ENCODE results near the gene PPP1R13L.

DNA sequence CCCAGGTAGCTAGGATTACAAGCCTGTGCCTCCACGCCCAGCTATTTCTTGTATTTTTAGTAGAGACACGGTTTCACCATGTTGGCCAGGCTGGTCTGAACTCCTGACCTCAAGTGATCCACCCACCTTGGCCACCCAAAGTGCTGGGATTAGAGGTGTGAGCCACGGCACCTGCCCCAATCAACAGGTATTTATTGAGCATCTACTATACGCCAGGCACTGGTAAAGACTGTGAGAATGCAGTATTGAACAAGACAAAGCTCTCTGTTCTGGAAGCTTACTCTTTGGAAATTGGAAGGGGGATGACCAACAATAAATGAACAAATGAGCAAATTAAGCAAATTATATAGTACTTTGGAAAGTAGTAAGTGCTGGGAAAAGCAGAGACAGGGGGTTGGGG lies 40.3 kb upstream of the PPP1R13L start:
- TF ChIP-seq, protein P1, sequence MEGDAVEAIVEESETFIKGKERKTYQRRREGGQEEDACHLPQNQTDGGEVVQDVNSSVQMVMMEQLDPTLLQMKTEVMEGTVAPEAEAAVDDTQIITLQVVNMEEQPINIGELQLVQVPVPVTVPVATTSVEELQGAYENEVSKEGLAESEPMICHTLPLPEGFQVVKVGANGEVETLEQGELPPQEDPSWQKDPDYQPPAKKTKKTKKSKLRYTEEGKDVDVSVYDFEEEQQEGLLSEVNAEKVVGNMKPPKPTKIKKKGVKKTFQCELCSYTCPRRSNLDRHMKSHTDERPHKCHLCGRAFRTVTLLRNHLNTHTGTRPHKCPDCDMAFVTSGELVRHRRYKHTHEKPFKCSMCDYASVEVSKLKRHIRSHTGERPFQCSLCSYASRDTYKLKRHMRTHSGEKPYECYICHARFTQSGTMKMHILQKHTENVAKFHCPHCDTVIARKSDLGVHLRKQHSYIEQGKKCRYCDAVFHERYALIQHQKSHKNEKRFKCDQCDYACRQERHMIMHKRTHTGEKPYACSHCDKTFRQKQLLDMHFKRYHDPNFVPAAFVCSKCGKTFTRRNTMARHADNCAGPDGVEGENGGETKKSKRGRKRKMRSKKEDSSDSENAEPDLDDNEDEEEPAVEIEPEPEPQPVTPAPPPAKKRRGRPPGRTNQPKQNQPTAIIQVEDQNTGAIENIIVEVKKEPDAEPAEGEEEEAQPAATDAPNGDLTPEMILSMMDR (IDR thresholded peaks at IDR 0.05), result no peak
- TF ChIP-seq EZH2 (IDR thresholded peaks at IDR 0.05; ENCODE audit: borderline replicate concordance, insufficient read depth, low read depth, low read length, poor library complexity, severe bottlenecking), result no peak

Measured in B cell (primary cell).